Stimulated activated CD8-positive, alpha-beta memory T cell treated with anti-CD3 and anti-CD28 coated beads, Interleukin-4, amount 100 ng/mL, for 1 hour (primary cell): ENCODE data around the gene TLN1.

ENCODE experiments used
- DNase-seq, 2 donors: peaks; one replicate each; pipeline ENCODE4 v3.0.0-alpha.2; 2020; ENCODE audit warnings: low read depth in 2 of 2, low spot score in 1 of 2

The TLN1 gene

DNA sequence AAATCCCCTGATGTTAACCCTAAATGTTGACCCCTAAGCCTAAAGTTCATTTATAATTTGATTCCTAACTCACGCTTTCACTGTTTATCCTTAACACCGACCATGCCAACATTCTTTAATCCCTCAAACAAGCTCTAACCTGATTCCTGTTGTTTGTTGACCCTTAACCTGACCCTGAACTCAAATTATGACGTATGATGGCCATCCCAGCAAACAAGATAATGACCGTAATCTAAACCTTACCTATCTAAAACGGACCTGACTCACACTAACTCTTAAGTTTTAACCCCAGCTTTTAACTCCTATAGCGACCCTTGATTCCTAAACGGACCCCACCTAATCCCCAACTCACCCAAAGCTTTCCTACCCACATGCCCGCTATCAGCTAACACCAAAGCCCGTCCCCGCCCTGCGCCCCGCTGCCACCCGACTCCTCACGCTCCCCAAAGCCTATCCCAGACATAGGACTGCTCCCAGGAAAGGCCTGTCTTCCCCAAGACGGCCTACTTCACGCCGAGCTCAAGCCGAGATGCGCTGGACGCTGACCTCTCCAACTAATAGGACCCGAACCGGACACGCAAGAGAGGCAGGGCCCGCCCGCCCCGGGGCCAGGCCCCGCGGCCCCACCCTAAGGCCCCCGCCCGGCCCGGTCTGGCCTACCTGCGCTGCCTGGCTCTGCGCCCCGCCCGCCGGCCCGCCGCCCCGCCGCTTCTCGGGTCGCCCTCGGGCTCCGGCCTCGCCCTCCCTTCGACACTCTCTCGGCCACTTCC, 395 bp downstream of the TLN1 start:
- DNase-seq, result no peak

DNA sequence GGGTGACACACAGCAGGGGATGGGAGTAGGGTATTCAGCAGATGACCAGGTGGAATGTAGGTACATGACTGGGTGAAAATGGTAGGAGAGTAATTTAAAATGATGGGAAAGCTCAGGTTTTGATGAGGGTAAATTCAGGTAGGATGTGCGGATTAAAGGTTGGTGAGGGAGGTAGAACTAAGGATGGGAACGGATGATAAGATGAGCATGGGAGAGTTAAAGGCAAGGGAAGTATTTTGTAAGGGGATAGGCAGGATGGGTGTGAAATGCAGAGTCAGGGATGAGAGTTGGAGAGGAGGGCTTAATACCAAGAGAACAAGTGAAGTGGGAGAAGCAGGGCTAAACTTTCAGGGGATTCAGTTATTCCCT, 1.5 kb downstream of the TLN1 start:
- no peak for DNase-seq

DNA sequence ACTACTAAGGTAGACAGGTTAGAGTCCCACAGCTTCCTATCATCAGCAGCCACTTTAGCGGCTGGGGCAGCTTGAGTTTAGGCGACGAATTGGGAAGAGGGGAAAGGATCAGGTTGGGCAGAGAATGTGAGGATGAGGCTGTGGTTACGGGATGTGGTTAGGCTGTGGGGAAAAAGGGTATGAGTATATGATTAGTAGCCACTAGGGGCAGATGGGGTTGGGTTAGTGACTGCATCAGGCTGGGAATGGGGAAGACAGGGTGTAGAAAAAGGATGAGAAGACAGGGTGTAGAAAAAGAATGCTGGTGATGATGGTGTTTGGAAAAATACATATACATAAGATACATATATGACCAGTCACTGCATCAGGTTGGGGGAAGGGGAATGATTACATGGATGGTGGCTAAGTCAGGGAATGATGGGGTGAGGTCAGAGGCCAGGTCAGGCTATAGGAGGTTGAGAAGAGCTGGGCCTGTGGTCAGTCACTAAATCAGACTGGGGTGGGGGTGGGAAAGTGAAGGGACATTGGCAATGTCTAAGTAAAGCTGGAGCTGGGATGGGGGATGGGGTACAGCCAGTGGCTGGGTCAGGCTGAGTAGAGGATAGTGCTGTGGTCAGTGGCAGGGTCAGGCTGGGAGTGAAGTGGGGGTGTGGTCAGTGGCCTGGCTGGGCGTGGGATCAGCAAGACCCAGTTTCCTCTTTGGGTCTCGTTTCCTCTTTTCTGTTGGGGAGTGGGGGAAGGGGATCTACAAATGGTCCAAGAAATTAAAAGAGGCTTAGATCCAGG, 2.1 kb downstream of the TLN1 start:
- no peak for DNase-seq

DNA sequence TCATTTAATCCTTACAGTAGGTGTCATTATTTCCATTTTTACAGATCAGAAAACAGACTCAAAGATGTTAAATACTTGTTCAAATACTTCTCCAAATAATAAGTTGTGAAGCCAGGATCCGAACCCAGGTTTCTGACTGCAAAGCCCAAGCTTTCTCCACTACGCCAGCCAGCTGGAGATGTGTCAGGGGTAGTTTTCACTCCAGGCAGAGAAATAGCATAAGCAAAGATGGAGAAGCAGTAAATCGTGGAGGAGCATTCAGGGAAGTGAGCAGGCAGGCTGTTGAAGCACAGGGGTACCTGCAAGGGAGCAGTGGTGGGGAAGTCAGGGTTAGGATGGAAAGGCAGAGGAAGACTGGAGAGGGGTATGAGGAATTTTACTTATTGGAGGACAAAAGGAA, 2.9 kb downstream of the TLN1 start:
- DNase-seq, result no peak

- DNase-seq, result no peak
These were observed 3.7 kb downstream of the TLN1 start for GRCh38 chr9:35728041-35728971.

- DNase-seq, result no peak
These were observed 4.3 kb downstream of the TLN1 start for GRCh38 chr9:35727676-35728040.

DNA sequence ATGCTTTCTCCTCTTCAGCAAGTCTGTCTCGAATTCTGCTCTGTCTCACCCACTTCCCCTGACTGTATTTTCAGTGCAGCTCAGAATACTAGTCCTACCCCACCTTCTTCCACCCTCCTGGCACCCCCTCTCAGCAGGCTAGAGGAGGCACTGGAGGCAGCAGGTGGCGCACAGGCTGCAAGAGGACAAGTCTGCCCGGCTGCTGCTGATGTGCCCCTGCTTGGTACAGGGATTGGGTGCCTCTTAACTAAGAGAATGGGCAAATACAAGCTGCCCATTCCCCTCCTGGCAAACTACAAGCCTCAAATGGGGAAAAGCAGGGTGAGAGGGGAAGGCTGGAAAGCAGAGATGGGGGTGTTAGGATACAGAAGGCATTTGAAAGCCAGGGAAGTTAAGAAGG, 5.1 kb downstream of the TLN1 start:
- no peak for DNase-seq

DNA sequence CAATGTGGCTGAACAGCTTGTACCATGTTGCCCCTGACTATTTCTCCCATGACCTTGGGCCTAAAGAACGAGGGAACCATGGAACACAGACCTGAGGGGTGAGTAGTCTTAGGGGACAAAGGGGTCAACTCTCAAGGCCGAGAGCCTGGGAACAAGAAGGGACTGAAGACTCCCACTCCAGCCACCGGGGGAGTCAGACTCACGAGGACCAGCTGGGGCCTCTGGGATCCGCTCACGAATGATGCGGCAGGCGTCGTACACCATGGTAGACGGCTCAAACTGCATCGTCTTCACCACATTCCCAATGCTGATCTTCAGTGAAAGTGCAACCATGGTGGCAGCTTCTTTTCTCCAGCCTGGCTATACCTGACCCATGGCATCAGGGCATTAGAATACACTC, 6.6 kb downstream of the TLN1 start:
- DNase-seq, result no peak

DNA sequence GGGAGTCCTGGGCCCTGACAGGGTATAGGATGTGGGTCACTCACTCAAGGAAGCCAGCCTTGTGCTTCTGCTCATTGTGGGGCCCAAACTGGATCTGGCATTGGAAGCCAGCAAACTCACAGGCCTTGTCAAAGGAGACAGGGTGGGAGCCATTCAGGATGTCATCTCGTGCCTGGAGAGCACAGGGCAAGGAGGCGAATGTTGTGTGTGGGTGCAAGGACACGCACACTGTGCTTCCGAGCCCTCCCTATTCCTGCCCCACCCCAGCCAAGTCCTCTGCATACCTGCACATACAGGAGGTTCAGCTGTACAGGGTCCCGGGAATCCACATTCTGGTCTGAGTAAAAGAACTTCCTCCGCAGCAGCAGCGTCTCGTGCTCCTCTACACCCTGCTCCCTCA, 8.1 kb downstream of the TLN1 start:
- DNase-seq, result no peak

- DNase-seq, result no peak
These were observed 8.6 kb downstream of the TLN1 start for GRCh38 chr9:35723426-35723825.

DNA sequence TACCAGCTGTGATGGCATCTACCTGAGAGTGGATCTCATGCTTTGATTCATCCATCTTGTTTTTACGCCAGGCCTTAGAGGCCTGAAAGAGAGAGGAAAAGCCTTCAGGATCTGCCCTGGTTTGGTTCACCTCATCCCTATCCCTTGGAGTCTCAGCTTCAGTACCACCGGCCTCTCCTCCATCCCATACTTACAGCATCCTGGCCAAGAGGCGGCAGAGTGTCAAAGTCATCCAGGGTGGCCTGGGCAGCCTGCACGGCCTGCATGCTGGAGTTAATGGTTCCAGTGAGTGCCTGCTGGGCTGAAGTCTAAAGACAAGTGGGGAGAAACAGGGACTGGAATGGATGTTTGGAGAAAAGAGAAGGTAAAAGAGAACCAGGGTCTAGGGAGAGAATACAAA, 12.4 kb downstream of the TLN1 start:
- no peak for DNase-seq

DNA sequence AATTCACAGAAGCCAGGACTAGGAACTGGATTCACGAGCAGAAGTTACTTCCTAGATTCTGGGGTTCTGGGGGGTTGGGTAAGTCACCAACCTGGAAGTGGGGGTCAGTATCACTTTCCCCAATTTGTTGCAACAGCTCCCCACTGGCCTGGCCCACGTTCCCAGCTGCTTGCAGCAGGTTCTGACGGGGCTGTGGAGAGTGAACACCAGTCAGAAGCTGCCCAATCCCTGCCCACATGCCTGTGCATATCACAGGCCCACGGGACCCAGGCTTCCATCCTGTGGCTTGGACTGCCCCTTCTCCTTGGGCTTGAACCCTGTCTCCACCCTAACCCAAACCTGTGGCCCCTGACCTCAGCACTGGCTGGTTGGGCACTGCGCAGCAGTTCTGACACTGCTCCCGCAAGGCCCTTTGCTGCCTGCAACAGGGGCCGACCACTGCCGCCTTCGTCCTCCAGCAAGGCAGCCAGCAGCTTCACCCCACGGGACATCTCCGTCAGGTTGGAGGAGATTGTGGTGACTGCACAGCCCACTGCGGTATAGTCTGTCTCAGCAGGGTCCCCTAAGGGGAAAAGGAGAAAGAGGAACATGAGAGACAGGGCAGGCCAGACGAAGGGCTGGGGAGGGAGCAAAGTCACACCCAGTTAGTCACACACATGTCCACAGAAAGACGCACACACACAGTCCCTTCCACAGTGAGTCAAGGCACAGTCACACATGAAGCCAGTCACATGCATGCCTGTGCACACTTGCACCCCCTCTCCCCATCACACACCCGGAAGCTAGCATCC, 13.1 kb downstream of the TLN1 start:
- DNase-seq, result no peak

DNA sequence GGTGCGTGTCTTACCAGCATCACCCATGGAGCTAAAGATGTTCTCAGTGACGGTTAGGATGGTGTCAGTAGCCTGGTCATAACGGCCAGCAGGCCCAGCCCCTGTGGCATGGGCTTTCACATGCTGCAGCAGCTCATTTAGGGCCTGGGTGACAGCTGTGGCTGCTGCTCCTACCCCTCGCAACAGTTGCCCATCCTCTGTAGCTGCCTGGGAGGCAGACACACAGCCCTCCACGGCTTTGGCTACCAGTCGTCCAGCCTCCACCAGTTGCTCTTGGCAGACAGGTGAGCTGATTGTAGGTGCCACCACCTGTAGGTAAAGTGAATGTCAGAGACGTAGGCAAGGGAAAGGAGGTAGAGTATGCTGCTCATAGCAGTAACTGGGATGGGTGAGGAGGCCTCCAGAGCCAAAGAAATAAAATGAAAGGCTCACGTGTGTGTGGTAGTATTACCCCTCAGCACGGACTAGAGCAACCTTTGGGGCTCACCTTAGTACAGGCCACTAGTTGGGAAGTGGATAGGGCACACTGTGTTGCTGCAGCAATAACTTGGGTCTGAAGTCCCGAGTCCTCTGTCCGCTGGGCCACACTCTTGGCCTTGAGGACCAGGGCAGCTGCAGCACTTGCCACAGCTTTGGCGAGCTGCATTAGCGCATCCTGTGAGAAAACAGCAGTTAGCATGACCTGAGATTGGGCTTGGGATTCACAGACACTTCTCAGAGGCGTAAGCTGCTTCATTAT, 14.7 kb downstream of the TLN1 start:
- no peak for DNase-seq

GRCh38 chr9:35716230-35716629, 15.8 kb downstream of the TLN1 start:
- DNase-seq, result no peak

DNA sequence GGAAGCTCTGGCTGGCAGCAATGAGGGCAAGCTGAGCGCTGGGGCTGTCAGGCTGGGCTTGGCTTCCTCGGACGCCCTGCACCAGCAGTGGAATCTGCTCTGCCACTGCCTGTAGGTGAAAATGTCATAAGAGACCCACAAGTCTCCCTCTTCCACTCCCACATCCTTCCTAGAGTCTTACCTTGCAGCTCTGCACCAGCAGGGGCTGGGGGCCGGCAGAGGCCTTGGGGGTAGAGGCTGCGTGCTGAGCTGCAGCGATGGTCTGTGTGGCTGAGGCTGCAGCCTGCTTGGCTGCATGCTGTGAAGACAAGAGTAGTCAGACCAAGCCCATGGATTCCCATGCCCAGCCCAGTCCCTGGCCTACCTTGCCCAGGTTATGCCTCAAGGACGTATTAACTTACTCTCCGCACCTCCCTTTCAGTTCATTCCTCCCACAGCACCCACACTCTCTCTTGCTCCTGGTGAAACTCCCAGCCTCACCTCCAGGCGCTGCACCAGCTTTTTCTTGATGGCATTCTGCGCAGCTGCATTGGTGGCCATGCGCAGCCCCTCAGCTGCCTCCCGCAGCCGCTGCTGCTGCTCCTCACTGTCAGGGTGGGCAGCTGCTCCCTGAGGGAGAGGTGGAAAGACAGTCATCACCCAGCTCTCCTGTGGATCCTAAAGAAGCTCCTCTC, 17.3 kb downstream of the TLN1 start:
- DNase-seq, result no peak

GRCh38 chr9:35714123-35714522, 17.9 kb downstream of the TLN1 start:
- DNase-seq, result no peak

DNA sequence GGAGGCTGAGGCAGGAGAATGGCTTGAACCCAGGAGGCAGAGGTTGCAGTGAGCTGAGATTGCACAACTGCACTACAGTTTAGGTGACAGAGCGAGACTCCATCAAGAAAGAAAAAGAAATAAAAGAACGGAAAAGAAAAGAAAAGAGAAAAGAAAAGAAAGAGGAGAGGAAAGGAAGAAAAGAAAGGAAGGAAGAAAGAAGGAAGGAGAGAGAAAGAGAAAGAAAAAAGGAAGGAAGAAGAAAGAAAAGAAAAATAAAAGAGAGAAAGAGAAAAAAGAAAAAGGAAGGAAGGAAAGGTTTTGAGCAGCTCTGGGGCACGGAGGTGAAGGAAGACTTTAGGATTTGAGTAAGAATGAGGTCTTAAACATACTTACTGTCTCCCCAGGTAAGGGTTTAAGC, 18.4 kb downstream of the TLN1 start:
- DNase-seq, result no peak

- no peak for DNase-seq
These were observed 19.1 kb downstream of the TLN1 start for GRCh38 chr9:35712762-35713400.
